Measurements from ENCODE around the gene ST3GAL3. TPM values are rescaled to one million over a fixed set of nuclear protein-coding genes. Genes with fewer than 3 reads are reported as not detected.

ST3GAL3 gene
- total and polyA plus RNA-seq, 10 of the 15 experiments (the other 5 are each of a cell fraction or from before 2014, with no cell fraction given): 1.2 to 19.3 (median 11.0) TPM

DNA sequence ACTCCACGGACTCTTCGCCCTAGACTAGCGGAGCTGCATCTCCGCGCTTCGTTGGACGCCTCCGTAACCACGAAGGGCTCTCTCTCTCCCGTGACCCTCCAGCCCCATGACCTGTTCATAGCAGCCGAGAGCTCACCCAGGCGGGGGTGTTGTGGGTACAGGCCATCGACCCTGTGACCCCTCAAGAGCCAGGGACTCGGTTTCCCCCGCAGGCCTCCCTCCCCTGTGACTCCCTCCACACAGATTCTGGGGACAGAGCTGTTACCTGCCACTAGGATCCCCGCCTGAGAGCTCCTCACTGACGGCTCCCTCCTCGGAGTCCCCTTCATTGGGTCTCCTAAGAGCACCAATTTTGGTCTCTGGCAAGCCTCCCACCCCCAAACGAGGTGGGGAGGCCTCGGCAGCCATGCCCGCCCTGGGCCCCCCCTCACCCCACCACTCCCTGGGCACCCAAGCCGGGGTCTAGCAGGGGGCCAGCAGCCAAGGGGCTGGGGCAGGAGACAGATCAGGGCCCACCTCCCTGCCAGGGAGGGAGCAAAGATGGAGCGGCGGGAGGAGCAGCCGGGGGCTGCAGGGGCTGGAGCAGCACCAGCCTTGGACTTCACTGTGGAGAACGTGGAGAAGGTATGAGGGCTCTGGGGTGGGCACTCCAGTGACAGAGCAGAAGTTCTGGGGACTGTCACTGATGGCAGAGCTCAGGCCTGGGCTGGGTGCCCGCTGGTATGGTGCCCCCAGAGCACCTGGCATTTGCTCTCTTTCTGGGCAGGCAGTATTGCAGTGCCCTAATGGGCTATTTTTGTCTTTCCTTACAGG is 239.9 kb downstream of the ST3GAL3 start (continued):
- TF ChIP-seq POLR2AphosphoS2 (IDR thresholded peaks at IDR 0.05; ENCODE audit: low read depth, low read length) (no peak; the same call in 1 of the 2 replicates), SMARCA5 (IDR thresholded peaks at IDR 0.05) (0 out of 2 replicates have a peak, but pooled peaks have one; percentile 20), NRF1 (conservative IDR thresholded peaks at IDR 0.05; ENCODE audit: low read depth, low read length) (no peak), POLR2AphosphoS5 (IDR thresholded peaks at IDR 0.05; ENCODE audit: low read length) (no peak), BCL11A (IDR thresholded peaks at IDR 0.05; ENCODE audit: low read depth, low read length) (no peak), NFYA (IDR thresholded peaks at IDR 0.05; ENCODE audit: borderline replicate concordance, low read depth, low read length) (no peak), RUNX3 (IDR thresholded peaks at IDR 0.05; ENCODE audit: low read length) (peak; percentile 28), SUPT20H (IDR thresholded peaks at IDR 0.05; ENCODE audit: borderline replicate concordance, control insufficient read depth, low read depth, low read length) (no peak), YBX1 (IDR thresholded peaks at IDR 0.05) (no peak), SPI1 (IDR thresholded peaks at IDR 0.05; ENCODE audit: borderline replicate concordance, insufficient read depth, low read depth, low read length) (no peak), FOXM1 (IDR thresholded peaks at IDR 0.05; ENCODE audit: low read depth, low read length) (no peak), NFIC (IDR thresholded peaks at IDR 0.05; ENCODE audit: low read depth, low read length) (no peak), CREB1 (IDR thresholded peaks at IDR 0.05; ENCODE audit: low read depth) (no peak), NR2C1 (IDR thresholded peaks at IDR 0.05) (no peak), EP300 (IDR thresholded peaks at IDR 0.05; ENCODE audit: borderline replicate concordance in 1 of 2, control insufficient read depth in 1 of 2, low read depth in 2 of 2, low read length in 2 of 2) (no peak), MTA2 (IDR thresholded peaks at IDR 0.05; ENCODE audit: low read depth) (no peak), CBFB (IDR thresholded peaks at IDR 0.05; ENCODE audit: low read depth) (no peak), HDGF (IDR thresholded peaks at IDR 0.05) (no peak), ZNF622 (IDR thresholded peaks at IDR 0.05) (no peak), ZNF274 (IDR thresholded peaks at IDR 0.05; ENCODE audit: insufficient read depth, insufficient read length) (no peak)
- TF ChIP-seq, protein P1, sequence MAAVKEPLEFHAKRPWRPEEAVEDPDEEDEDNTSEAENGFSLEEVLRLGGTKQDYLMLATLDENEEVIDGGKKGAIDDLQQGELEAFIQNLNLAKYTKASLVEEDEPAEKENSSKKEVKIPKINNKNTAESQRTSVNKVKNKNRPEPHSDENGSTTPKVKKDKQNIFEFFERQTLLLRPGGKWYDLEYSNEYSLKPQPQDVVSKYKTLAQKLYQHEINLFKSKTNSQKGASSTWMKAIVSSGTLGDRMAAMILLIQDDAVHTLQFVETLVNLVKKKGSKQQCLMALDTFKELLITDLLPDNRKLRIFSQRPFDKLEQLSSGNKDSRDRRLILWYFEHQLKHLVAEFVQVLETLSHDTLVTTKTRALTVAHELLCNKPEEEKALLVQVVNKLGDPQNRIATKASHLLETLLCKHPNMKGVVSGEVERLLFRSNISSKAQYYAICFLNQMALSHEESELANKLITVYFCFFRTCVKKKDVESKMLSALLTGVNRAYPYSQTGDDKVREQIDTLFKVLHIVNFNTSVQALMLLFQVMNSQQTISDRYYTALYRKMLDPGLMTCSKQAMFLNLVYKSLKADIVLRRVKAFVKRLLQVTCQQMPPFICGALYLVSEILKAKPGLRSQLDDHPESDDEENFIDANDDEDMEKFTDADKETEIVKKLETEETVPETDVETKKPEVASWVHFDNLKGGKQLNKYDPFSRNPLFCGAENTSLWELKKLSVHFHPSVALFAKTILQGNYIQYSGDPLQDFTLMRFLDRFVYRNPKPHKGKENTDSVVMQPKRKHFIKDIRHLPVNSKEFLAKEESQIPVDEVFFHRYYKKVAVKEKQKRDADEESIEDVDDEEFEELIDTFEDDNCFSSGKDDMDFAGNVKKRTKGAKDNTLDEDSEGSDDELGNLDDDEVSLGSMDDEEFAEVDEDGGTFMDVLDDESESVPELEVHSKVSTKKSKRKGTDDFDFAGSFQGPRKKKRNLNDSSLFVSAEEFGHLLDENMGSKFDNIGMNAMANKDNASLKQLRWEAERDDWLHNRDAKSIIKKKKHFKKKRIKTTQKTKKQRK (IDR thresholded peaks at IDR 0.05; ENCODE audit: low read depth, low read length): no peak
- TF ChIP-seq, protein P2, sequence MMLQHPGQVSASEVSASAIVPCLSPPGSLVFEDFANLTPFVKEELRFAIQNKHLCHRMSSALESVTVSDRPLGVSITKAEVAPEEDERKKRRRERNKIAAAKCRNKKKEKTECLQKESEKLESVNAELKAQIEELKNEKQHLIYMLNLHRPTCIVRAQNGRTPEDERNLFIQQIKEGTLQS (IDR thresholded peaks at IDR 0.05; ENCODE audit: borderline replicate concordance, extremely low read depth, low read depth, low read length): no peak
- TF ChIP-seq, protein P3, sequence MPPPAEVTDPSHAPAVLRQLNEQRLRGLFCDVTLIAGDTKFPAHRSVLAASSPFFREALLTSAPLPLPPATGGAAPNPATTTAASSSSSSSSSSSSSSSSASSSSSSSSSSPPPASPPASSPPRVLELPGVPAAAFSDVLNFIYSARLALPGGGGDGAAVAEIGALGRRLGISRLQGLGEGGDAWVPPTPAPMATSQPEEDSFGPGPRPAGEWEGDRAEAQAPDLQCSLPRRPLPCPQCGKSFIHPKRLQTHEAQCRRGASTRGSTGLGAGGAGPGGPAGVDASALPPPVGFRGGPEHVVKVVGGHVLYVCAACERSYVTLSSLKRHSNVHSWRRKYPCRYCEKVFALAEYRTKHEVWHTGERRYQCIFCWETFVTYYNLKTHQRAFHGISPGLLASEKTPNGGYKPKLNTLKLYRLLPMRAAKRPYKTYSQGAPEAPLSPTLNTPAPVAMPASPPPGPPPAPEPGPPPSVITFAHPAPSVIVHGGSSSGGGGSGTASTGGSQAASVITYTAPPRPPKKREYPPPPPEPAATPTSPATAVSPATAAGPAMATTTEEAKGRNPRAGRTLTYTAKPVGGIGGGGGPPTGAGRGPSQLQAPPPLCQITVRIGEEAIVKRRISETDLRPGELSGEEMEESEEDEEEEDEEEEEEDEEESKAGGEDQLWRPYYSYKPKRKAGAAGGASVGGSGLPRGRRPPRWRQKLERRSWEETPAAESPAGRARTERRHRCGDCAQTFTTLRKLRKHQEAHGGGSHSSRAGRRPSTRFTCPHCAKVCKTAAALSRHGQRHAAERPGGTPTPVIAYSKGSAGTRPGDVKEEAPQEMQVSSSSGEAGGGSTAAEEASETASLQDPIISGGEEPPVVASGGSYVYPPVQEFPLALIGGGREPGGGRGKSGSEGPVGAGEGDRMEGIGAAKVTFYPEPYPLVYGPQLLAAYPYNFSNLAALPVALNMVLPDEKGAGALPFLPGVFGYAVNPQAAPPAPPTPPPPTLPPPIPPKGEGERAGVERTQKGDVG (CRISPR knock-in tag; IDR thresholded peaks at IDR 0.05): no peak

Measured in GM12878 (cell line).